A549 (cell line): ENCODE data around the gene CCSER1. TPM values are rescaled to one million over a fixed set of nuclear protein-coding genes. Genes with fewer than 3 reads are reported as not detected.
A peak's percentile ranks its signal among the peaks of the same experiment; 100 is the strongest.

Experiments
- ATAC-seq, 2 experiments: fragments of 200-7000 bp in 1 of 2; fragments of >200 bp in 1 of 2; cut with Nextera tagmentation in 1 of 2; cut with Tn5 transposase in 1 of 2; 3 replicates each; pipeline versions ENCODE4 v1.8.0 to v1.9.1; 2018 to 2020; ENCODE audit warnings: mild to moderate bottlenecking in 1 of 2, moderate library complexity in 1 of 2
- CTCF ChIA-PET: fragments of 300-600 bp; sonication (Branson Sonifier 250); formaldehyde crosslinking; extraction: SDS; loops from one replicate; lab custom pipeline; 2021; ENCODE audit warnings: antibody characterized with exemption, inconsistent platforms; lab: Yijun Ruan, JAX
- POLR2A ChIA-PET: fragments of 350-600 bp; formaldehyde crosslinking; extraction: SDS; loops from one replicate; lab custom pipeline; 2021; ENCODE audit warnings: antibody characterized with exemption, inconsistent platforms; lab: Yijun Ruan, JAX
- DNase-seq, 2 experiments: peaks; one replicate each; pipeline versions ENCODE4 v3.0.0 to v3.0.0-alpha.2; 2011 to 2016; ENCODE audit warnings: low read depth in 1 of 2, low spot score in 1 of 2
- FAIRE-seq: peaks from 2 replicates; lab custom pipeline; 2011; peaks lifted over from hg19 to GRCh38; lab: Jason Lieb, UNC
- H3K27ac ChIP-seq, 2 experiments: fragments of >200 bp; sonication (Bioruptor Twin); formaldehyde crosslinking; 3 replicates each; pipeline ENCODE4 v1.5.1; 2016 to 2017
- H3K4me1 ChIP-seq: fragments of >200 bp; sonication (Bioruptor Twin); formaldehyde crosslinking; 3 replicates; pipeline ENCODE4 v1.6.1; 2016
- H3K4me2 ChIP-seq: fragments of >200 bp; sonication (Bioruptor Twin); formaldehyde crosslinking; 3 replicates; pipeline ENCODE4 v1.6.1; 2016
- H3K4me3 ChIP-seq: fragments of >200 bp; sonication (Bioruptor Twin); formaldehyde crosslinking; 3 replicates; pipeline ENCODE4 v1.5.1; 2016
- H3K9me3 ChIP-seq: fragments of >200 bp; sonication (Bioruptor Twin); formaldehyde crosslinking; 3 replicates; pipeline ENCODE4 v1.6.1; 2016
- BHLHE40 ChIP-seq: IDR thresholded peaks from 2 replicates; pipeline ENCODE4 v1.6.1; 2012; ENCODE audit warnings: low read depth, low read length, inconsistent platforms
- CBX2 ChIP-seq: fragments of 200-600 bp; sonication (generic); IDR thresholded peaks from 2 replicates; pipeline ENCODE4 v1.6.1; 2016; ENCODE audit warnings: low read depth, mild to moderate bottlenecking, borderline replicate concordance
- CEBPB ChIP-seq, 2 experiments: fragments of >200 bp in 1 of 2; sonication (Bioruptor Twin) in 1 of 2; formaldehyde crosslinking in 1 of 2; IDR thresholded peaks; 2 replicates each; pipeline ENCODE4 v1.6.1; 2012 to 2016
- EHF ChIP-seq: fragments of 250-450 bp; sonication (Bioruptor Pico); IDR thresholded peaks from 2 replicates; pipeline ENCODE4 v1.5.0; 2020; ENCODE audit warnings: mild to moderate bottlenecking
- EP300 ChIP-seq, 2 experiments: fragments of >200 bp; sonication (Bioruptor Twin); formaldehyde crosslinking; IDR thresholded peaks; 2 replicates in 1 of 2; 3 replicates in 1 of 2; pipeline ENCODE4 v1.6.1; 2016 to 2017
- ESRRA ChIP-seq: fragments of 150-350 bp; IDR thresholded peaks from 2 replicates; pipeline ENCODE4 v1.6.1; 2014; ENCODE audit warnings: mild to moderate bottlenecking, low read length, borderline replicate concordance
- FOSL2 ChIP-seq, 2 experiments: fragments of 450-650 bp in 1 of 2; fragments of >200 bp in 1 of 2; sonication (Bioruptor Twin) in 1 of 2; formaldehyde crosslinking; IDR thresholded peaks; 2 replicates each; pipeline versions ENCODE4 v1.5.0 to v1.6.1; 2016 to 2020; ENCODE audit warnings: mild to moderate bottlenecking in 1 of 2, moderate library complexity in 1 of 2
- JUN ChIP-seq, 2 experiments: fragments of >200 bp; sonication (Bioruptor Twin); formaldehyde crosslinking; IDR thresholded peaks; 2 replicates in 1 of 2; 3 replicates in 1 of 2; pipeline ENCODE4 v1.6.1; 2016 to 2017
- JUNB ChIP-seq: fragments of >200 bp; sonication (Bioruptor Twin); formaldehyde crosslinking; IDR thresholded peaks from 2 replicates; pipeline ENCODE4 v1.6.1; 2016
- KDM1A ChIP-seq: fragments of 200-600 bp; sonication (generic); IDR thresholded peaks from 2 replicates; pipeline ENCODE4 v1.6.1; 2016; ENCODE audit warnings: low read depth, mild to moderate bottlenecking
- MYC ChIP-seq: IDR thresholded peaks from 2 replicates; pipeline ENCODE4 v1.6.1; 2012; ENCODE audit warnings: mild to moderate bottlenecking, inconsistent platforms, low read length, improper control_type of control experiment, borderline replicate concordance
- NPAS2 ChIP-seq: fragments of 250-450 bp; sonication (Bioruptor Pico); IDR thresholded peaks from 2 replicates; pipeline ENCODE4 v1.8.0; 2022; ENCODE audit warnings: mild to moderate bottlenecking, moderate library complexity, borderline replicate concordance
- NR3C1 ChIP-seq: fragments of >200 bp; sonication (Bioruptor Twin); formaldehyde crosslinking; IDR thresholded peaks from 3 replicates; pipeline ENCODE4 v1.6.1; 2017
- POLR2A ChIP-seq: IDR thresholded peaks from 2 replicates; pipeline ENCODE4 v1.6.1; 2012; ENCODE audit warnings: mild to moderate bottlenecking, low read length
- RAD21 ChIP-seq, 2 experiments: fragments of >200 bp in 1 of 2; sonication (Bioruptor Twin) in 1 of 2; formaldehyde crosslinking in 1 of 2; IDR thresholded peaks in 1 of 2; conservative IDR thresholded peaks in 1 of 2; 2 replicates in 1 of 2; 3 replicates in 1 of 2; pipeline ENCODE4 v1.6.1; 2012 to 2018; ENCODE audit warnings: inconsistent platforms in 1 of 2
- RCOR1 ChIP-seq: fragments of 150-350 bp; IDR thresholded peaks from 2 replicates; pipeline ENCODE4 v1.6.1; 2014; ENCODE audit warnings: antibody characterized with exemption, low read length, low read depth
- RNF2 ChIP-seq: fragments of 200-600 bp; sonication (generic); IDR thresholded peaks from 2 replicates; pipeline ENCODE4 v1.6.1; 2016; ENCODE audit warnings: low read depth, mild to moderate bottlenecking, antibody characterized with exemption, moderate library complexity, borderline replicate concordance
- SREBF2 ChIP-seq: fragments of 450-650 bp; IDR thresholded peaks from 2 replicates; pipeline ENCODE4 v1.6.1; 2014; ENCODE audit warnings: mild to moderate bottlenecking, moderate library complexity
- ZC3H11A ChIP-seq: fragments of 450-650 bp; IDR thresholded peaks from 2 replicates; pipeline ENCODE4 v1.6.1; 2014; ENCODE audit warnings: antibody characterized with exemption, mild to moderate bottlenecking
- WGBS: methylation state at CpG from one replicate; pipeline ENCODE4 v1.1.6; 2017; ENCODE audit errors: missing lambda C conversion rate; 5-methylcytosine and 5-hydroxymethylcytosine counted together
- polyA plus RNA-seq, 4 experiments: library from polyadenylated mRNA; depleted of rRNA in 3 of 4; stranded (reverse); fragments of >200 nt; fragmentation: RNase III in 1 of 4; extraction: RNeasy Plus Mini Kit Qiagen cat#74134 plus additional on column Dnase treatment in 1 of 4; gene quantifications; 2 replicates in 3 of 4; 3 replicates in 1 of 4; pipeline ENCODE4 v1.2.3, GENCODE V29; 2011 to 2017
- TF ChIP-seq, protein P1 (sequence below): fragments of >200 bp; sonication (Bioruptor Twin); formaldehyde crosslinking; IDR thresholded peaks from 3 replicates; pipeline ENCODE4 v1.6.1; 2016
- TF ChIP-seq, protein P2 (sequence below): IDR thresholded peaks from 2 replicates; pipeline ENCODE4 v1.6.1; 2012
- TF ChIP-seq, protein P3 (sequence below): fragments of 150-350 bp; IDR thresholded peaks from 2 replicates; pipeline ENCODE4 v1.6.1; 2014; ENCODE audit warnings: low read depth, mild to moderate bottlenecking, low read length
- TF ChIP-seq, protein P4 (sequence below): fragments of 250-450 bp; sonication (Bioruptor Pico); IDR thresholded peaks from 2 replicates; pipeline ENCODE4 v1.5.0; 2020; ENCODE audit warnings: low read depth, mild to moderate bottlenecking, moderate library complexity
- TF ChIP-seq, protein P5 (sequence below): fragments of 250-450 bp; sonication (Bioruptor Pico); IDR thresholded peaks from 2 replicates; pipeline ENCODE4 v1.5.0; 2021; ENCODE audit warnings: mild to moderate bottlenecking, moderate library complexity, borderline replicate concordance
- TF ChIP-seq, protein P6 (sequence below): IDR thresholded peaks from 2 replicates; pipeline ENCODE4 v1.6.1; 2012

CCSER1 gene
- polyA plus RNA-seq, 2 of the 4 experiments (the other 2 are of a cell fraction) = 0.06 TPM; not detected in 1

DNA sequence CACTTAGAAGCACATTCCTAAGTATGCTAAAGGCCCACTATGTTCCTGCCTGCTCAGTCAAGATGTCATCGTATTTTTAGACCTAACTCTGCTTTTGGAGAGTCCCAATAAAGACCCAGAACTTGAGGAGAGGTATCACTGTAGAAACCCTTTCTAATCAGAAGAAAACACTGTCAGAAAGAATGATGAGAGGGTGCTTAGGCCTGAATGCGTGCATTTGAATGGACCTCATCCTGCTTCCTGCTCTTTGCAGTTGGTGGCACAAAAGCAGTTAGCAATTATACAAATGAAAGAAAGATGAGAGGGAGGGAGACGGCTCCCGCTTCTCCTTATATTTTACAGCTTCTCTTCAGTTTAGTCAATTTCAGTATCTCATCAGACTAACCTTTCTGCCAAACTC lies 987.2 kb downstream of the CCSER1 start:
- no peak for FAIRE-seq
- CTCF ChIA-PET = interaction anchor here (1.4 kb wide), 1 partner anchor 19 kb away, joined by 4 read pairs; no protein-coding TSS in a partner anchor
- POLR2A ChIA-PET = no interaction called here

DNA sequence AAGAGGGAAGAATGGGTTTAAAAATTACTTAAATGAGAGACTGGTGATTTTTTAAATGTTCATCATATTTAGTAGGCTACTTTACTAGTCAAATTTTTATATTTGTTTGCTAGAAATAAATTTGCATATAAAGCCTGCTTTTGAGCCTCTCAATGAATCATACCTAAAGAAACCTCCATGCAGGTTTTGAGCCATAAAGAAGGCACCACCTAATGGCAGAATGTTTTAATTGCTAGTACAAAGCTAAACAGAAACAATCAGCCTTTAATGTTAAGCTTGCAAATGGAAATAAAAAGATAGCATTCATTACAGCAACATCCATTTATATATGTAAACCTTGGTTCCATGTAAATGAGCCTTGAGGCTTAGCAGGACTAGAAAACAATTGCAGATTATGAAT lies 989.7 kb downstream of the CCSER1 start:
- POLR2A ChIA-PET = no interaction called here
- H3K4me1 ChIP-seq = no peaks in the 10 kb centered on the region
- no peak overlapping the region for H3K4me3 ChIP-seq
- peak; percentile 18 to 20; a peak in 1 of 5 replicates for TF ChIP-seq RAD21 (conservative IDR thresholded peaks at IDR 0.05 in 1 of 2, IDR thresholded peaks at IDR 0.05 in 1 of 2)
- no peak for TF ChIP-seq FOSL2 (IDR thresholded peaks at IDR 0.05)
- TF ChIP-seq FOSL2 (CRISPR knock-in tag; IDR thresholded peaks at IDR 0.05) = no peak
- TF ChIP-seq RCOR1 = no peak
- TF ChIP-seq CEBPB (IDR thresholded peaks at IDR 0.05) = no peak
- TF ChIP-seq, protein P1, sequence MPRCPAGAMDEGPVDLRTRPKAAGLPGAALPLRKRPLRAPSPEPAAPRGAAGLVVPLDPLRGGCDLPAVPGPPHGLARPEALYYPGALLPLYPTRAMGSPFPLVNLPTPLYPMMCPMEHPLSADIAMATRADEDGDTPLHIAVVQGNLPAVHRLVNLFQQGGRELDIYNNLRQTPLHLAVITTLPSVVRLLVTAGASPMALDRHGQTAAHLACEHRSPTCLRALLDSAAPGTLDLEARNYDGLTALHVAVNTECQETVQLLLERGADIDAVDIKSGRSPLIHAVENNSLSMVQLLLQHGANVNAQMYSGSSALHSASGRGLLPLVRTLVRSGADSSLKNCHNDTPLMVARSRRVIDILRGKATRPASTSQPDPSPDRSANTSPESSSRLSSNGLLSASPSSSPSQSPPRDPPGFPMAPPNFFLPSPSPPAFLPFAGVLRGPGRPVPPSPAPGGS = no peak
- TF ChIP-seq ESRRA = no peak
- no peak overlapping the region for H3K27ac ChIP-seq
- FAIRE-seq (no peak), ATAC-seq (no peak), DNase-seq (peak in 1 of 2 experiments; percentile 6)
- H3K9me3 ChIP-seq = no peaks in the 10 kb centered on the region
- H3K4me2 ChIP-seq = no peak overlapping the region
- CTCF ChIA-PET = no interaction called here

More for the DNA sequence above, 987.2 kb downstream of the CCSER1 start:
- DNase-seq (no peak), ATAC-seq (no peak)
- H3K4me2 ChIP-seq = no peak overlapping the region
- TF ChIP-seq POLR2A = no peak
- TF ChIP-seq SREBF2 = no peak
- TF ChIP-seq, protein P2, sequence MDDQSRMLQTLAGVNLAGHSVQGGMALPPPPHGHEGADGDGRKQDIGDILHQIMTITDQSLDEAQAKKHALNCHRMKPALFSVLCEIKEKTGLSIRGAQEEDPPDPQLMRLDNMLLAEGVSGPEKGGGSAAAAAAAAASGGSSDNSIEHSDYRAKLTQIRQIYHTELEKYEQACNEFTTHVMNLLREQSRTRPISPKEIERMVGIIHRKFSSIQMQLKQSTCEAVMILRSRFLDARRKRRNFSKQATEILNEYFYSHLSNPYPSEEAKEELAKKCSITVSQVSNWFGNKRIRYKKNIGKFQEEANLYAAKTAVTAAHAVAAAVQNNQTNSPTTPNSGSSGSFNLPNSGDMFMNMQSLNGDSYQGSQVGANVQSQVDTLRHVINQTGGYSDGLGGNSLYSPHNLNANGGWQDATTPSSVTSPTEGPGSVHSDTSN = no peak
- TF ChIP-seq, protein P3, sequence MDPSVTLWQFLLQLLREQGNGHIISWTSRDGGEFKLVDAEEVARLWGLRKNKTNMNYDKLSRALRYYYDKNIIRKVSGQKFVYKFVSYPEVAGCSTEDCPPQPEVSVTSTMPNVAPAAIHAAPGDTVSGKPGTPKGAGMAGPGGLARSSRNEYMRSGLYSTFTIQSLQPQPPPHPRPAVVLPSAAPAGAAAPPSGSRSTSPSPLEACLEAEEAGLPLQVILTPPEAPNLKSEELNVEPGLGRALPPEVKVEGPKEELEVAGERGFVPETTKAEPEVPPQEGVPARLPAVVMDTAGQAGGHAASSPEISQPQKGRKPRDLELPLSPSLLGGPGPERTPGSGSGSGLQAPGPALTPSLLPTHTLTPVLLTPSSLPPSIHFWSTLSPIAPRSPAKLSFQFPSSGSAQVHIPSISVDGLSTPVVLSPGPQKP = no peak
- TF ChIP-seq CBX2 = no peak
- no peak for TF ChIP-seq FOSL2 (IDR thresholded peaks at IDR 0.05)
- TF ChIP-seq FOSL2 (CRISPR knock-in tag; IDR thresholded peaks at IDR 0.05) = no peak
- TF ChIP-seq RNF2 = no peak
- TF ChIP-seq NR3C1 = no peak
- no peak for TF ChIP-seq ZC3H11A
- TF ChIP-seq JUN (IDR thresholded peaks at IDR 0.05) = no peak
- no peak for TF ChIP-seq NPAS2 (CRISPR knock-in tag)
- no peak for TF ChIP-seq JUNB
- no peak for TF ChIP-seq BHLHE40
- TF ChIP-seq, protein P4, sequence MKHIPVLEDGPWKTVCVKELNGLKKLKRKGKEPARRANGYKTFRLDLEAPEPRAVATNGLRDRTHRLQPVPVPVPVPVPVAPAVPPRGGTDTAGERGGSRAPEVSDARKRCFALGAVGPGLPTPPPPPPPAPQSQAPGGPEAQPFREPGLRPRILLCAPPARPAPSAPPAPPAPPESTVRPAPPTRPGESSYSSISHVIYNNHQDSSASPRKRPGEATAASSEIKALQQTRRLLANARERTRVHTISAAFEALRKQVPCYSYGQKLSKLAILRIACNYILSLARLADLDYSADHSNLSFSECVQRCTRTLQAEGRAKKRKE (CRISPR knock-in tag) = no peak
- no peak for TF ChIP-seq KDM1A
- no peak for TF ChIP-seq EHF (CRISPR knock-in tag)
- TF ChIP-seq, protein P5, sequence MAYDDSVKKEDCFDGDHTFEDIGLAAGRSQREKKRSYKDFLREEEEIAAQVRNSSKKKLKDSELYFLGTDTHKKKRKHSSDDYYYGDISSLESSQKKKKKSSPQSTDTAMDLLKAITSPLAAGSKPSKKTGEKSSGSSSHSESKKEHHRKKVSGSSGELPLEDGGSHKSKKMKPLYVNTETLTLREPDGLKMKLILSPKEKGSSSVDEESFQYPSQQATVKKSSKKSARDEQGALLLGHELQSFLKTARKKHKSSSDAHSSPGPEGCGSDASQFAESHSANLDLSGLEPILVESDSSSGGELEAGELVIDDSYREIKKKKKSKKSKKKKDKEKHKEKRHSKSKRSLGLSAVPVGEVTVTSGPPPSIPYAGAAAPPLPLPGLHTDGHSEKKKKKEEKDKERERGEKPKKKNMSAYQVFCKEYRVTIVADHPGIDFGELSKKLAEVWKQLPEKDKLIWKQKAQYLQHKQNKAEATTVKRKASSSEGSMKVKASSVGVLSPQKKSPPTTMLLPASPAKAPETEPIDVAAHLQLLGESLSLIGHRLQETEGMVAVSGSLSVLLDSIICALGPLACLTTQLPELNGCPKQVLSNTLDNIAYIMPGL = no peak
- TF ChIP-seq, protein P6, sequence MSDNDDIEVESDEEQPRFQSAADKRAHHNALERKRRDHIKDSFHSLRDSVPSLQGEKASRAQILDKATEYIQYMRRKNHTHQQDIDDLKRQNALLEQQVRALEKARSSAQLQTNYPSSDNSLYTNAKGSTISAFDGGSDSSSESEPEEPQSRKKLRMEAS = no peak
- TF ChIP-seq EP300 (IDR thresholded peaks at IDR 0.05) = no peak
- no peak for TF ChIP-seq MYC
- WGBS = 72% methylated on average over 4 of the region's 4 CpGs
- no peak overlapping the region for H3K27ac ChIP-seq
- no peaks in the 10 kb centered on the region for H3K9me3 ChIP-seq
- H3K4me3 ChIP-seq = no peak overlapping the region
- H3K4me1 ChIP-seq = no peaks in the 10 kb centered on the region
